HepG2 (cell line): ENCODE data around the gene FKBP8. TPM values are rescaled to one million over a fixed set of nuclear protein-coding genes. Genes with fewer than 3 reads are reported as not detected.

ENCODE experiments used
- CAMTA2 ChIP-seq: sonication (generic); formaldehyde crosslinking; IDR thresholded peaks from 2 replicates; pipeline ENCODE4 v1.4.0; 2020; ENCODE audit warnings: mild to moderate bottlenecking, missing genetic modification reagents, borderline replicate concordance
- CEBPB ChIP-seq: IDR thresholded peaks from 2 replicates; pipeline ENCODE4 v1.6.1; 2011; ENCODE audit warnings: low read depth, low read length, improper control_type of control experiment, borderline replicate concordance
- DMTF1 ChIP-seq: sonication (generic); formaldehyde crosslinking; IDR thresholded peaks from 2 replicates; pipeline ENCODE4 v1.4.0; 2020; ENCODE audit warnings: mild to moderate bottlenecking, missing genetic modification reagents
- DNMT1 ChIP-seq: sonication (generic); formaldehyde crosslinking; IDR thresholded peaks from 2 replicates; pipeline ENCODE4 v1.5.1; 2020; ENCODE audit warnings: mild to moderate bottlenecking, missing genetic modification reagents
- GATA4 ChIP-seq: sonication (generic); IDR thresholded peaks from 2 replicates; pipeline ENCODE4 v1.6.1; 2016; ENCODE audit warnings: antibody characterized with exemption, low read depth, borderline replicate concordance
- HCFC1 ChIP-seq: fragments of 150-350 bp; IDR thresholded peaks from 2 replicates; pipeline ENCODE4 v1.6.1; 2014; ENCODE audit warnings: low read depth, low read length
- HNF1A ChIP-seq, 2 experiments: sonication (generic) in 1 of 2; formaldehyde crosslinking in 1 of 2; IDR thresholded peaks; 2 replicates each; pipeline versions ENCODE4 v1.4.0 to v1.6.1; 2016 to 2020; ENCODE audit warnings: borderline replicate concordance in 1 of 2, low read depth in 1 of 2, mild to moderate bottlenecking in 1 of 2, missing genetic modification reagents in 1 of 2
- RNF2 ChIP-seq: fragments of 450-650 bp; conservative IDR thresholded peaks from 2 replicates; pipeline ENCODE4 v1.6.1; 2016; ENCODE audit warnings: low read depth
- SIN3A ChIP-seq: IDR thresholded peaks from 2 replicates; pipeline ENCODE4 v1.6.1; 2011; ENCODE audit warnings: low read depth, mild to moderate bottlenecking, control low read depth, low read length, borderline replicate concordance
- SRF ChIP-seq: IDR thresholded peaks from 2 replicates; pipeline ENCODE4 v1.6.1; 2011; ENCODE audit warnings: mild to moderate bottlenecking, low read depth, low read length, moderate library complexity
- TBX2 ChIP-seq: sonication (generic); formaldehyde crosslinking; IDR thresholded peaks from 2 replicates; pipeline ENCODE4 v1.5.0; 2020; ENCODE audit warnings: missing genetic modification reagents, mild to moderate bottlenecking, borderline replicate concordance
- TEAD2 ChIP-seq: sonication (generic); formaldehyde crosslinking; IDR thresholded peaks from 2 replicates; pipeline ENCODE4 v1.9.0; 2021; ENCODE audit warnings: missing genetic modification reagents
- THAP11 ChIP-seq: IDR thresholded peaks from 2 replicates; pipeline ENCODE4 v1.6.1; 2016; ENCODE audit warnings: missing biosample characterization, missing genetic modification reagents
- XBP1 ChIP-seq: sonication (generic); formaldehyde crosslinking; IDR thresholded peaks from 2 replicates; pipeline ENCODE4 v1.5.0; 2020; ENCODE audit warnings: missing genetic modification reagents
- ZBTB25 ChIP-seq: IDR thresholded peaks from 2 replicates; pipeline ENCODE4 v1.6.1; 2018; ENCODE audit warnings: missing genetic modification reagents
- ZFY ChIP-seq: sonication (generic); formaldehyde crosslinking; IDR thresholded peaks from 2 replicates; pipeline ENCODE4 v1.4.0; 2020; ENCODE audit warnings: missing genetic modification reagents
- ZNF232 ChIP-seq: sonication (generic); formaldehyde crosslinking; IDR thresholded peaks from 2 replicates; pipeline ENCODE4 v1.4.0; 2020; ENCODE audit warnings: missing genetic modification reagents, borderline replicate concordance
- ZNF263 ChIP-seq: sonication (generic); formaldehyde crosslinking; IDR thresholded peaks from 2 replicates; pipeline ENCODE4 v1.4.0; 2020; ENCODE audit warnings: missing genetic modification reagents
- ZNF30 ChIP-seq: sonication (generic); formaldehyde crosslinking; IDR thresholded peaks from 2 replicates; pipeline ENCODE4 v1.5.0; 2020; ENCODE audit warnings: mild to moderate bottlenecking, missing genetic modification reagents
- ZNF513 ChIP-seq: sonication (generic); formaldehyde crosslinking; conservative IDR thresholded peaks from 2 replicates; pipeline ENCODE4 v1.5.0; 2020; ENCODE audit warnings: missing genetic modification reagents
- ZNF556 ChIP-seq: sonication (generic); formaldehyde crosslinking; IDR thresholded peaks from 2 replicates; pipeline ENCODE4 v1.4.0; 2020; ENCODE audit warnings: mild to moderate bottlenecking, missing genetic modification reagents, borderline replicate concordance
- polyA plus RNA-seq, 8 experiments: library from polyadenylated mRNA; depleted of rRNA in 3 of 8; stranded (reverse) in 7 of 8; unstranded in 1 of 8; fragments of >200 nt; fragmentation: Illumina TruSeq in 4 of 8; extraction: Trizol in 4 of 8; gene quantifications; 2 replicates each; pipeline versions ENCODE4 v1.2.1 to v1.2.3, GENCODE V29; 2011 to 2016; ENCODE audit warnings: low read depth in 4 of 8, missing spikeins in 1 of 8, mixed read lengths in 1 of 8; ENCODE audit not compliant: insufficient read depth in 1 of 8
- total RNA-seq, 5 experiments: library from RNA; depleted of rRNA; stranded (reverse); fragments of >200 nt; fragmentation: Illumina TruSeq; extraction: Trizol; gene quantifications; 2 replicates each; pipeline ENCODE4 v1.2.3, GENCODE V29; 2016; ENCODE audit warnings: low read depth in 1 of 5

The FKBP8 gene
- total and polyA plus RNA-seq, 2 of the 13 experiments (the other 11 are each of a cell fraction or from before 2014, with no cell fraction given) = 81.7 to 93.9 TPM

GRCh38 chr19:18571564-18572344 is 28.4 kb upstream of the FKBP8 start, which contains the start of gene UBA52 (continued):
- TF ChIP-seq HNF1A (IDR thresholded peaks at IDR 0.05; ENCODE audit: low read depth) (no peak), HNF1A (CRISPR knock-in tag; IDR thresholded peaks at IDR 0.05; ENCODE audit: borderline replicate concordance) (peak; percentile 85; the same call in 1 of the 2 replicates), SRF (no peak), TEAD2 (no peak), TBX2 (CRISPR knock-in tag) (peak; percentile 92), ZNF513 (CRISPR knock-in tag) (no peak; the same call in 1 of the 2 replicates), XBP1 (CRISPR knock-in tag) (no peak), GATA4 (no peak), ZBTB25 (CRISPR knock-in tag) (peak; percentile 94), ZNF263 (CRISPR knock-in tag) (no peak; the same call in none of the 2 replicates), ZNF30 (CRISPR knock-in tag) (no peak), CEBPB (peak; percentile 55; the same call in 1 of the 2 replicates), RNF2 (no peak), DNMT1 (CRISPR knock-in tag) (no peak), DMTF1 (CRISPR knock-in tag) (no peak), ZNF556 (CRISPR knock-in tag) (peak; percentile 97; the same call in 1 of the 2 replicates), SIN3A (peak; percentile 93; the same call in 1 of the 2 replicates), ZFY (CRISPR knock-in tag) (peak; percentile 87), CAMTA2 (no peak), HCFC1 (peak; percentile 83), THAP11 (peak; percentile 96), ZNF232 (CRISPR knock-in tag) (peak; percentile 1; the same call in 1 of the 2 replicates)
